K562 (cell line): ENCODE results near the gene CNTN4.

Experiments used
- ATF3 ChIP-seq, 2 experiments: fragments of 450-650 bp in 1 of 2; sonication (generic) in 1 of 2; formaldehyde crosslinking in 1 of 2; IDR thresholded peaks in 1 of 2; conservative IDR thresholded peaks in 1 of 2; 2 replicates each; pipeline versions ENCODE4 v1.6.1 to v1.8.1; 2016 to 2023; ENCODE audit warnings: mild to moderate bottlenecking in 2 of 2, moderate library complexity in 2 of 2, inconsistent platforms in 1 of 2, missing genetic modification reagents in 1 of 2
- CBFA2T2 ChIP-seq: fragments of 450-650 bp; conservative IDR thresholded peaks from 2 replicates; pipeline ENCODE4 v1.6.1; 2017; ENCODE audit warnings: mild to moderate bottlenecking
- CREB3 ChIP-seq: fragments of 450-650 bp; conservative IDR thresholded peaks from 2 replicates; pipeline ENCODE4 v1.6.1; 2016; ENCODE audit warnings: missing genetic modification characterization, low read depth, mild to moderate bottlenecking, missing compliant biosample characterization, moderate library complexity
- CTCF ChIP-seq, 3 experiments: IDR thresholded peaks in 2 of 3; conservative IDR thresholded peaks in 1 of 3; 2 replicates each; pipeline ENCODE4 v1.5.1; 2011 to 2012; ENCODE audit warnings: low read length in 3 of 3, mild to moderate bottlenecking in 3 of 3, control low read depth in 2 of 3, improper control_type of control experiment in 1 of 3, inconsistent platforms in 1 of 3, low read depth in 1 of 3, mixed read lengths in 1 of 3, moderate library complexity in 1 of 3; ENCODE audit not compliant: insufficient read depth in 2 of 3
- ESRRB ChIP-seq: fragments of 250-450 bp; sonication (Bioruptor Pico); IDR thresholded peaks from 2 replicates; pipeline ENCODE4 v1.5.0; 2020; ENCODE audit warnings: mild to moderate bottlenecking, moderate library complexity, borderline replicate concordance
- FOXM1 ChIP-seq, 2 experiments: fragments of 450-650 bp in 1 of 2; sonication (generic) in 1 of 2; formaldehyde crosslinking in 1 of 2; IDR thresholded peaks; 2 replicates each; pipeline versions ENCODE4 v1.6.1 to v1.9.0; 2017 to 2022; ENCODE audit warnings: low read depth in 2 of 2, mild to moderate bottlenecking in 2 of 2, missing genetic modification reagents in 1 of 2, moderate library complexity in 1 of 2
- POLR2A ChIP-seq: fragments of 450-650 bp; conservative IDR thresholded peaks from 2 replicates; pipeline ENCODE4 v1.6.1; 2016
- POLR2AphosphoS5 ChIP-seq: IDR thresholded peaks from 2 replicates; pipeline ENCODE4 v1.6.1; 2011; ENCODE audit warnings: mild to moderate bottlenecking, low read depth, low read length, moderate library complexity; ENCODE audit not compliant: control insufficient read depth, insufficient read depth
- RB1 ChIP-seq: fragments of 450-650 bp; IDR thresholded peaks from 2 replicates; pipeline ENCODE4 v1.6.1; 2017; ENCODE audit warnings: low read depth, mild to moderate bottlenecking
- RFX5 ChIP-seq: IDR thresholded peaks from 2 replicates; pipeline ENCODE4 v1.6.1; 2011; ENCODE audit warnings: low read depth, mild to moderate bottlenecking, improper control_type of control experiment, low read length
- YY1 ChIP-seq, 3 experiments: IDR thresholded peaks; 2 replicates each; pipeline ENCODE4 v1.6.1; 2011; ENCODE audit warnings: low read length in 2 of 3, mild to moderate bottlenecking in 2 of 3, moderate library complexity in 2 of 3, borderline replicate concordance in 1 of 3, control low read depth in 1 of 3, low read depth in 1 of 3; ENCODE audit not compliant: insufficient read depth in 3 of 3, insufficient replicate concordance in 2 of 3, control insufficient read depth in 1 of 3, insufficient read length in 1 of 3; ENCODE audit errors: extremely low read depth in 1 of 3
- ZNF431 ChIP-seq: sonication (generic); formaldehyde crosslinking; IDR thresholded peaks from 2 replicates; pipeline ENCODE4 v1.8.0; 2022; ENCODE audit warnings: mild to moderate bottlenecking, missing genetic modification reagents

DNA sequence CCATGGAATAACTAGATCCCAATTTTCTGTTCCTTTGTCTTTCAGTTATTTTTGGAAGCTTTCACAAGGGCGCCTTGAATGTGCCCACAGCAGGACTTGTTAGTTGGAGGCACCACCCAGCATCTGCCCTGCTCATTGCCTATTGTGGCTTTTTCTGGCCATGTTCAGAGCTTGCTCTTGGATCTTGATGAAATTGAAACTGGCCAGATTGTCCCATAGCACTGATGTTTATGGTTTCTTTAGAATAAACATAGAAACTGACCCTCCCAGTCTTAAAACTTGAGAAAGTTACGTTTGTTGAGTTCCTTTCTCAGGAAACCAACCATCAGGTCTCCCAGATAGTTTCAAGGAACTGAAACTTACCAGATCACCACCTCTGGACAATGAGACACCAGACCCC, 536.8 kb downstream of the CNTN4 start:
- TF ChIP-seq POLR2A, result no peak
- TF ChIP-seq RFX5, result no peak
- TF ChIP-seq ESRRB (CRISPR knock-in tag), result no peak
- TF ChIP-seq ATF3 (IDR thresholded peaks at IDR 0.05), result no peak
- no peak for TF ChIP-seq ATF3 (CRISPR knock-in tag; conservative IDR thresholded peaks at IDR 0.05)
- TF ChIP-seq CTCF (IDR thresholded peaks at IDR 0.05 in 2 of 3, conservative IDR thresholded peaks at IDR 0.05 in 1 of 3; ENCODE audit: insufficient read depth in 2 of 3, low read depth in 1 of 3, low read length in 3 of 3), result no peak
- TF ChIP-seq YY1 (IDR thresholded peaks at IDR 0.05; ENCODE audit: borderline replicate concordance in 1 of 3, control insufficient read depth in 1 of 3, extremely low read depth in 1 of 3, insufficient read depth in 3 of 3, insufficient read length in 1 of 3, insufficient replicate concordance in 2 of 3, low read depth in 1 of 3, low read length in 2 of 3), result no peak
- no peak for TF ChIP-seq RB1
- no peak for TF ChIP-seq CBFA2T2
- TF ChIP-seq POLR2AphosphoS5, result no peak
- no peak for TF ChIP-seq CREB3 (tag)
- no peak for TF ChIP-seq FOXM1 (IDR thresholded peaks at IDR 0.05; ENCODE audit: low read depth)
- TF ChIP-seq FOXM1 (CRISPR knock-in tag; IDR thresholded peaks at IDR 0.05; ENCODE audit: low read depth), result no peak
- no peak for TF ChIP-seq ZNF431 (CRISPR knock-in tag)
